Amygdala (tissue), 56 donors: ENCODE measurements around the gene MYO18A.
"Not testable (repeated sequence)": the region's sequence is repeated elsewhere in the genome, so short reads cannot be mapped to it uniquely, and the experiment has no call there.

Experiments
- DNase-seq, 56 donors: peaks; one replicate each; lab custom pipeline; 2025; lab: John Stamatoyannopoulos, UW

The MYO18A gene

DNA sequence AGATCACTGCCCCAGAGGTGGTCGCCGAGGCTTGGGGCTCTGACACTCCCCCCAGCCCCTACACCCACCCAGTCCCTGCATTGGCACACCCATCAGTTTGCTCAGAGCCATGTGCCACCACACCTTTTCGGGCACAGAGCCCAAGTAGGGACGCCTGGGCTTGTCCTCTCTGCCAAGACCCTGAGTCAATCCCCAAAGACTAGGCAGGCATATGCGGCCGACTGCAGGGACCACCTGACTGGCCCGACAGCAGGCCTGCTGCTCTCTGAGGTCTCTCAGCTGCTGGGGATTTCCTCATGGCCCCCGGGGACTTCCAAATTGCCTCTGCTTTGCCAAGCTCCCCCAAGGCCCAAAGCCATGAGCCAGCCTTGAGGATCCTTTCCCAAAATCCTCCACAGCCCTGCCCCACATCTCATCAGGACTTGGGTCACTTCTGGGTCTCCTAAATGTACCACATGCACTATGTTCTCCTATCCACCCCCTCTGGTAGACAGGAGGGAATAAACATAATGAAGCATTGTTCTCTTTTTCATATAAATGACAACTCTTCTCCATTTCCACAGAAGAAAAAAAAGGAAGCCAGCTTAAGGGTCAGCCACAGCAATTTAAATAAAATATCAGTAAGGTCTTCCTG is 30.6 kb downstream of the MYO18A start:
- peak in 6 of 56 donors; percentile 14 to 45 (median 26) for DNase-seq

DNA sequence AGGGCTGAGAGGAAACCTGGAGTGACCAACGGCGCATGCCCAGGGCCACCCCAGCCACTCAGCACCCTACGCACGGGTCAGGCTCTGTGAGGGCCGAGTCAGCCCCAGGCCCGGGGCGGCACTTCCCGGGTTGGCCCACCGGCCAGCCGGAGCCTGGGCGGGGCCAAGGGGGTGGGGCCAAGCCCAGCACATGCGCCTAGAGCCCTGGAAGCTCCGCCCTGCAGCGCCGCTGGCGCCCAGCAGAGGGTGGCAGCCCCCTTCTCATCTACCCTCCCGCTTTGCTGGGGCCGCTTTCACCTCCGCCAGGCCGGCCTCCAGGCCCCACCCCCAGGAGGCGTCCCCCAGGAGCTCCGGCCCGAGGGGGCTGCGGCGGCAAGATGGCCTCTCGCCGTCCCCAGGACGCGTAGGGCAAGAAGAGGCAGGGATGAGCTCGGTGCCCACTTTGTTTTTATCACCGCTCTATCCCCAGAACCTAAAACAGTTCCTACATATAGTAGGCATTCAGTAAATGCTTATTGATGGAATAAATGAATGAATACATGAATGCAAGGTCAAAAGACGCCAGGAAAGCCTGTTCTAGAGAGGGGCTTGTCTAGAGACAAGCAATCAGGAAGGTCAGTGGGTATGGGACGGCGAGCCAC is 31.3 kb downstream of the MYO18A start:
- peak in 55 of 56 donors; percentile 55 to 94 (median 83) for DNase-seq

GRCh38 chr17:29148257-29148789 is 31.9 kb downstream of the MYO18A start:
- no peak for DNase-seq

- DNase-seq = no peak
These were observed 32.5 kb downstream of the MYO18A start for GRCh38 chr17:29147682-29148081.

- DNase-seq = not testable (repeated sequence)
These were observed 33.0 kb downstream of the MYO18A start for GRCh38 chr17:29147228-29147627.

DNA sequence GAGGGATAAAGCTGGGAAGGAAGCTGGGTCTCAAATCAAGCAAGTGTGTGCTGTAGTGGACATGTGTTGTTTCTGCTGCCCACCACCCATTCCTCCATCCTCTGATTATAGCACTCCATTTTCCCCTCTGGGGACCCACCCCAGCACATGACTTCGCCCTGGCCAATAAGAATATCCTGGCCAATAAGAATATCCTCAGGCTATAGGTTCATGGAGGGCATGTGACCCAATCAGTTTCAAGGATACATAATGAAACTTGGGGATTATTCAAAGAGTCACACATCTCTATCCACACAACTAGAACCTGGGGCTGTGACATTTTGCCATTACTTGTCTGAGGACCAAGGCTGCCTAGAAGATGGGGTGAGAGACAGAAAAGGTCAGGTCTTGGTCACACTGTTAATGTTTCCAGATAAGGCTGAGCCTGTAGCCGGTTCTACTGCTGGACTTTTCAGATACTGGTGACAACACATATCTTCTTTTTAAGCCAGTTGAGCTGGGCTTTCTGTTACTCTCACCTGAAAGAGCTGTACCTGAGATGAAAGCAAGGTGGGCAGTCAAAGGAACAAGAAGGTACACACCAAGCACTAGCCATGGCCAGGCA is 33.7 kb downstream of the MYO18A start:
- DNase-seq = no peak

GRCh38 chr17:29145289-29146073 is 34.7 kb downstream of the MYO18A start:
- DNase-seq = peak in 36 of 56 donors; percentile 14 to 72 (median 39)

DNA sequence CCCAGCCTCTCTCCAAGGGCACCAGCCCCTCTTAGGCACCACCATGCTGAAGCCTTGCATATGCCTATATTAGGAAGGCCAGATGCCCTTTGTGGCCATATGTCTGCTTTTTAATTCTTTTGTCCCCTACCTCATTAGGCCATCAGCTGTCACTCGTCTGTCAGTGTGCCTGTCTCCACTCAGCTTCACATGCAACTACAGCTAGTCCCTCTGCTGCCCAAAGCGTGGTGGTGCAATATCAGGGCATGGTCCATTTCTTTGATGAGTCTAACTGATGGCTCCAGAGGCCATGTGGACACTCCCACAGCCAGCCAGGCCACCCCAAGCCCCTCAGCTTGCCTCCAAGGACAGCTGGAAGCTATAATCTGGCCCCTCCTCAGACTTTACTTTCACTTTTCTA is 36.3 kb downstream of the MYO18A start:
- DNase-seq = peak in 12 of 56 donors; percentile 10 to 55 (median 22)

GRCh38 chr17:29141514-29141876 is 38.7 kb downstream of the MYO18A start:
- DNase-seq = peak in 1 of 56 donors; percentile 38

DNA sequence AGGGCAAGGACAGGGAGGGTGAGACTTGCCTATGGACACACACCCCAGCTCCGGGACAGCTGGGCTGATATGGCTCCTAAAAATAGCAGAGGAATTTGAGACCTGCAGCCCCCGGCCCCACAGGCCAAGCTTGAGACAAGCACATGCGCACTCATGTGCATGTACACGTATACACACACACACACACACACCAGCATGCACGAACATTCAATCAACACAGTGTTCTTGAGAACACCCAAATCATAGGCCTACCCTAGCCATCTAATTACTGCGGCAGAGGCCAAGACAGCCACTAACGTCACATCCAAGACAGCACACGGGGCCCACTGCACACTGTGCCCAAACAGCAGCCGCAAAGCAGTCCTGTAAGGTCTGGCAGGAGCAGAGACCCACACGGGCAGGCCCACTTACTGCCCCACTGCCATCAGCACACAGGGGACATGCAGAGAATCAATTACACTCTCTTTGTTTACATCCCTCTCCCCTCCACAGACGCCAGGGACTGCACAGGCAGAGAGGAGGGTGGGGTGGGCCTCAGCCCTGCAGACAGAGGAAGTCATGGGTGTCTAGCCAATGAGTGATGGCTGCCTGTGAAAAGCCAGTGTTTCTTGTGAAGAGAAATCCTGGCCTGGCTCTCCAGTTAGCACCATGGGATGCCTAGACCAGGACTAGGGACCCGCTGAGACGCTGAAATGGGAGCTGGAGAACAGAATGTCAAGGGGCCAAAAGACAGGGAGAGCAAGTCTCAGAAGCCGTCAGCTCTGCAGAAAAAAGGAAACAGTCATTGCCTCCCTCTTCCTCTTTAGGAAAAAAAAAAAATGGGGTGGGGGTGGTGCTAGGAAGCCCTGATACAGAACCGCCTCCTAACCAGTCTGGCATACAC is 39.3 kb downstream of the MYO18A start:
- DNase-seq = peak in 21 of 56 donors; percentile 10 to 54 (median 26)

DNA sequence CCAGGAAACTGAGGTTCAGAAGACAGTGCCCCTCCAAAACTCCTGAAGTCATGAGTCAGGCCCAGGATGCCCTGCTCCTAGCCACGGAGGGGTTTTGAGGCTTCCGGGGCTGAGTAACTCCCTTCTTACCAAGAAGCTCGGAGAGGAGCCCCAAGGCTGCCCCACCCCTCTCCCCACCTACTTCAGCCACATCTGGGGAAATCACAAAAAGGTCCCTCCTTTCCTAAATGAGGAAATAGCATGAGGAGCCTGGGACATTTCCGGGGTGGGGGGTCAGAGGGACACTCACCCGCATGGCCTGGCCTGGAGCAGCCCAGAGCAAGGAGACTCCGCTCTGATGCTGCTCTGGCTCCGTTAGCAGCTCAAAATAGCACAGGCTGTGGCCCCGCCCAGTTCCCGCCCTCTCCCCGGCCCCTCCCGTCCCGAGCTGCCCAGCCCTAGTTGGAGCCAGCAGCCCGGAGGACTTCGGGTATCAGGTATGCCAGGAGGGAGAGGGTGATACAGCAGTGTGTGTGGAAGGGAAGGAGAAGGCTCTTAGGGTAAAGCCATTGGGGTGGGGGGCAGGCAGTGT is 40.1 kb downstream of the MYO18A start:
- peak in 42 of 56 donors; percentile 16 to 82 (median 60) for DNase-seq

- DNase-seq = peak in 31 of 56 donors; percentile 22 to 73 (median 48)
These were observed 41.1 kb downstream of the MYO18A start for GRCh38 chr17:29138971-29139691.

- DNase-seq = peak in 1 of 56 donors; percentile 45
These were observed 41.8 kb downstream of the MYO18A start for GRCh38 chr17:29138184-29138955.

GRCh38 chr17:29136998-29137730 is 43.0 kb downstream of the MYO18A start:
- no peak for DNase-seq

GRCh38 chr17:29135464-29135863 is 44.7 kb downstream of the MYO18A start:
- DNase-seq = no peak

DNA sequence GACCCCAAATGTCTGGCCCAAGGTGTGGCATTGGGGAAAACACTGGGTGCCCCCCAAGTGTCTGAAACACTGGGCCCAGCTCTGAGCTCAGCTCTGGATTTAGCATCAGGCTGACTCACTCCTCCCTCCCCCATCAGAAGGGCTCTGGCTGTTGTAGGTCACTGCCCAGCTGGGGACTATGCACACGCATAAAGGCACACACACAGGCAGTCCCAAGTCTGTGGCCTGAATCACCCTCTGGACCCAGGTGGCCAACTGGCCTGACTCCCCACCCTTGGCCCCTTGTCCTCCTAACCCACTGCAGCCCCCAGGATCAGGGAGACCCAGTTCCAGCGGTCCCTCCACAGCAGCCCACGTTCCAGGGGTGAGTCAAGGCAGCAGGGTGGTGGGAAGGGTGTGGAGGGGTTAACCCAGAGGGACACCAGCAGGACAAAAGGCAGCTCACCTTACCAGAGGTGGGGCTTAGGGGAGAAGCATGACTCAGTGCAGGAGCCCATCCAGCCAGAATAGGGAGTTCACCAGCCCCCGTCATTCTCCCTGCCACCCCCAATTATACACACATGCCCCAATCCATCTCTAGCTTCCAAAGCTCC is 47.0 kb downstream of the MYO18A start:
- peak in 26 of 56 donors; percentile 11 to 72 (median 36) for DNase-seq
